ENCODE data around the gene TTC24. TPM values are rescaled to one million over a fixed set of nuclear protein-coding genes. Genes with fewer than 3 reads are reported as not detected.
"Not testable (repeated sequence)": the region's sequence is repeated elsewhere in the genome, so short reads cannot be mapped to it uniquely, and the experiment has no call there.

Gene TTC24
- polyA plus RNA-seq, 1 of the 3 experiments (the other 2 are of a cell fraction), result not detected

DNA sequence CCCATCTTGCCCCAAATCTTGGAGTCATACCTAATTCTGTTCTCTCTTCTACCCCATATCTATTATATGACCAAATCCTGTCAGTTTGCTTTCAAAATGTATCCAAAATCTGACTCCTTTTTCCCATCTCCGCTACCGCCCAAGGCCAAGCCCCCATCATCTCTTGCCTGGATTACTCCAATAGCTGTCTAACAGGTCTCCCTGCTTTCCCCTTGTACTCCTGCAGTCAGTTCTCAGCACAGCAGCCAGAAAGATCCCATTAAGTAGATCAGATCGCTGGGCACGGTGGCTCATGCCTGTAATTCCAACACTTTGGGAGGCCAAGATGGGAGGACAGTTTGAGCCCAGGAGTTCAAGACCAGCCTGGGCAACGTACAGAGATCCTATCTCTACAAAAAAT is 27.0 kb upstream of the TTC24 start:
- H3K9me3 ChIP-seq, result no peaks in the 10 kb centered on the region
- no peaks in the 10 kb centered on the region for H3F3A ChIP-seq (replicated peaks; ENCODE audit: insufficient read depth)
- ChIA-PET CTCF (interaction anchor here (0.8 to 2.0 kb wide), 3 partner anchors 17 to 72 kb away, joined by 3 to 5 read pairs (median 5); partner anchors contain the start of gene MEF2D), POLR2A (no interaction called here)
- H3K4me1 ChIP-seq (ENCODE audit: control insufficient read depth in 1 of 2, insufficient read depth in 2 of 2, low read depth in 1 of 2, low read length in 1 of 2), result no peaks in the 10 kb centered on the region
- no peak overlapping the region for H3K9ac ChIP-seq
- TF ChIP-seq EP300 (IDR thresholded peaks at IDR 0.05; ENCODE audit: borderline replicate concordance in 1 of 2, low read depth in 1 of 2, low read length in 1 of 2) (no peak), RXRA (IDR thresholded peaks at IDR 0.05; ENCODE audit: borderline replicate concordance, low read depth) (no peak), YY1 (IDR thresholded peaks at IDR 0.05; ENCODE audit: low read depth) (no peak), ZBTB33 (IDR thresholded peaks at IDR 0.05; ENCODE audit: borderline replicate concordance, low read depth) (no peak)
- H3K27me3 ChIP-seq (ENCODE audit: insufficient read depth), result no peaks in the 10 kb centered on the region
- H3K9me2 ChIP-seq, result no peaks in the 10 kb centered on the region
- no peak overlapping the region for H3K27ac ChIP-seq (ENCODE audit: low read depth in 2 of 2, low read length in 1 of 2)
- H3K79me2 ChIP-seq (ENCODE audit: insufficient read depth), result no peaks in the 10 kb centered on the region
- H3K36me3 ChIP-seq (replicated peaks in 1 of 2; ENCODE audit: control insufficient read depth in 1 of 2, insufficient read depth in 2 of 2, low read length in 1 of 2), result peaks cover 11 to 31% of the 10 kb centered on the region in 2 experiments
- no peak overlapping the region for H3K4me2 ChIP-seq
- H2AFZ ChIP-seq (ENCODE audit: low read depth), result no peak overlapping the region
- 80% methylated on average over 5 of the region's 5 CpGs for WGBS (ENCODE audit: low lambda C conversion rate)
- no peak overlapping the region for H3K4me3 ChIP-seq (ENCODE audit: low read depth in 2 of 2, low read length in 1 of 2)
- no peak for DNase-seq
- H4K20me1 ChIP-seq (ENCODE audit: insufficient read depth), result no peaks in the 10 kb centered on the region

GRCh38 chr1:156552937-156553336 is 26.6 kb upstream of the TTC24 start:
- H3K4me1 ChIP-seq (ENCODE audit: control insufficient read depth in 1 of 2, insufficient read depth in 2 of 2, low read depth in 1 of 2, low read length in 1 of 2); H4K20me1 ChIP-seq (ENCODE audit: insufficient read depth); DNase-seq; H3K4me3 ChIP-seq (ENCODE audit: low read depth in 2 of 2, low read length in 1 of 2); H3F3A ChIP-seq (replicated peaks; ENCODE audit: insufficient read depth); H3K9me3 ChIP-seq; H3K27ac ChIP-seq (ENCODE audit: low read depth in 2 of 2, low read length in 1 of 2); H3K9ac ChIP-seq; H3K9me2 ChIP-seq; H3K79me2 ChIP-seq (ENCODE audit: insufficient read depth); H3K4me2 ChIP-seq; POLR2A ChIA-PET; H2AFZ ChIP-seq (ENCODE audit: low read depth); H3K27me3 ChIP-seq (ENCODE audit: insufficient read depth): not testable (repeated sequence)
- 96% methylated on average over 4 of the region's 4 CpGs for WGBS (ENCODE audit: low lambda C conversion rate)
- CTCF ChIA-PET, result interaction anchor here (0.8 to 1.2 kb wide), 2 partner anchors 17 to 72 kb away, joined by 3 to 5 read pairs; no protein-coding TSS in a partner anchor
- peaks cover 11 to 30% of the 10 kb centered on the region in 2 experiments for H3K36me3 ChIP-seq (replicated peaks in 1 of 2; ENCODE audit: control insufficient read depth in 1 of 2, insufficient read depth in 2 of 2, low read length in 1 of 2)

GRCh38 chr1:156553860-156554485 is 25.6 kb upstream of the TTC24 start:
- DNase-seq, result no peak
- no peak overlapping the region for H3K9ac ChIP-seq
- H3K4me1 ChIP-seq (ENCODE audit: control insufficient read depth in 1 of 2, insufficient read depth in 2 of 2, low read depth in 1 of 2, low read length in 1 of 2), result no peaks in the 10 kb centered on the region
- peaks cover 11 to 23% of the 10 kb centered on the region in 2 experiments for H3K36me3 ChIP-seq (replicated peaks in 1 of 2; ENCODE audit: control insufficient read depth in 1 of 2, insufficient read depth in 2 of 2, low read length in 1 of 2)
- H3K4me2 ChIP-seq, result no peak overlapping the region
- H4K20me1 ChIP-seq (ENCODE audit: insufficient read depth), result no peaks in the 10 kb centered on the region
- WGBS (ENCODE audit: low lambda C conversion rate), result 99% methylated on average over 5 of the region's 6 CpGs
- no peaks in the 10 kb centered on the region for H3K9me3 ChIP-seq
- no peaks in the 10 kb centered on the region for H3K79me2 ChIP-seq (ENCODE audit: insufficient read depth)
- no peak overlapping the region for H3K27ac ChIP-seq (ENCODE audit: low read depth in 2 of 2, low read length in 1 of 2)
- ChIA-PET POLR2A (no interaction called here), CTCF (interaction anchor here (1.2 to 1.4 kb wide), 2 partner anchors 18 to 74 kb away, joined by 3 read pairs; no protein-coding TSS in a partner anchor)
- no peaks in the 10 kb centered on the region for H3K27me3 ChIP-seq (ENCODE audit: insufficient read depth)
- no peak overlapping the region for H3K4me3 ChIP-seq (ENCODE audit: low read depth in 2 of 2, low read length in 1 of 2)
- H2AFZ ChIP-seq (ENCODE audit: low read depth), result no peak overlapping the region
- H3F3A ChIP-seq (replicated peaks; ENCODE audit: insufficient read depth), result no peaks in the 10 kb centered on the region
- H3K9me2 ChIP-seq, result no peaks in the 10 kb centered on the region
- TF ChIP-seq YY1 (IDR thresholded peaks at IDR 0.05; ENCODE audit: low read depth) (no peak), GABPA (IDR thresholded peaks at IDR 0.05; ENCODE audit: low read depth) (no peak), MEF2A (IDR thresholded peaks at IDR 0.05; ENCODE audit: borderline replicate concordance, low read depth) (no peak), TAF1 (IDR thresholded peaks at IDR 0.05; ENCODE audit: borderline replicate concordance, low read depth, low read length) (no peak), NFIC (IDR thresholded peaks at IDR 0.05; ENCODE audit: borderline replicate concordance) (no peak), TEAD4 (IDR thresholded peaks at IDR 0.05; ENCODE audit: borderline replicate concordance, insufficient read depth) (no peak), CTCF (IDR thresholded peaks at IDR 0.05) (no peak), POLR2AphosphoS5 (IDR thresholded peaks at IDR 0.05; ENCODE audit: low read depth, low read length) (no peak), FOXJ3 (CRISPR knock-in tag; IDR thresholded peaks at IDR 0.05) (no peak), USF2 (IDR thresholded peaks at IDR 0.05; ENCODE audit: borderline replicate concordance, low read depth, low read length) (no peak)
- TF ChIP-seq, protein P1, sequence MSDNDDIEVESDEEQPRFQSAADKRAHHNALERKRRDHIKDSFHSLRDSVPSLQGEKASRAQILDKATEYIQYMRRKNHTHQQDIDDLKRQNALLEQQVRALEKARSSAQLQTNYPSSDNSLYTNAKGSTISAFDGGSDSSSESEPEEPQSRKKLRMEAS (IDR thresholded peaks at IDR 0.05; ENCODE audit: low read depth), result no peak

Measured in SK-N-SH (cell line).